ENCODE data around the gene HS2ST1.
A peak's percentile ranks its signal among the peaks of the same experiment; 100 is the strongest.
"Not testable (repeated sequence)": the region's sequence is repeated elsewhere in the genome, so short reads cannot be mapped to it uniquely, and the experiment has no call there.

The HS2ST1 gene

DNA sequence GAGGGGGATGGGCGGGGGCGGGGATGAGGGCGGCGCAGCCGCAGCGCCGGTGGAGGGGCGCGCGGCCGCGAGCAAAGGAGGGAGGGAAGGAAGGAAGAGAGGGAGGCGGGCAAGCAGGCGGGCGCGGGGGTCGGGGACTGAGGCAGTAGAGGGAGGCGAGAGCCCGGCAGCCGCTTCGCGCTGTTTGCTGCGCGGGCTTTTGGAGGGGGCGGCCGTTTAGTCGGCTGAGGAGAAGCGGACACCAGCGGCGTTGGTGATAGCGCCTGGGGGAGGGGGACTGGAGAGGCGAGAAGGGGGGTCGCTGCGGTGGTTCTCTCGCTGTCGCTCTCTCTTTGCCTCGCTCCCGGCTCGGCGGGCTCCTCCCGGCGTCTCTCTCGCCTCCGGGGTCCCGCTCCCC is at the start of gene HS2ST1:
HS2ST1 (plus strand) TSS at position 35 of the 397 bp plus-strand sequence.
- no peak for DNase-seq (ENCODE audit: low read depth, low spot score)

DNA sequence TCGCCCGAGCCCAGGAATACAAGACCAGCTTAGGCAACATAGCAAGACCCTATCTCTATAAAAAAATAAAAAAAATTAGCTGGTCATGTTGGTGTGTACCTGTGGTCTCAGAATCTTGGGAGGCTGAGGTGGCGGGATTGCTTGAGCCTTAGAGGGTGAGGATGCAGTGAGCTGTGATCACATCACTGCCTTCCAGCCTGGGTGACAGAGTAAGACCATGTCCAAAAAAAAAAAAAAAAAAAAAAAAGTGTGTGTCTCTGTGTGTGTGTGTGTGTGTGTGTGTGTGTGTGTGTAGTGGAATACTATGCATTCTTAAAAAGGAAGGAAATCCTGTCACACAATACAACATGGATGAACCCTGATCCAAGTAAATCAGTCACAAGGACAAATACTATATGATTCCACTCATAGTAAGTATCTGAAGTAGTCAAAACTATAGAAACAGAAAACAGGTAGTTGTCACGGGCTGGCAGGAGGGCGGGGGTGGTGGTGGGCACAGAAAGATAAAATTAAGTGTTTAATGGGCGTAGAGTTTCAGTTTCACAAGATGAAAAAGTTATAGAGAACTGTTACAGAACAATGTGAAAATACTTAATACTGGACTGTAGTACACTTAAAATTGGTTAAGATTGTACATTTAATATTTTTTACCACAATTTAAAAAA is 48.3 kb upstream of the HS2ST1 start:
- DNase-seq (ENCODE audit: low read depth, low spot score) = no peak

DNA sequence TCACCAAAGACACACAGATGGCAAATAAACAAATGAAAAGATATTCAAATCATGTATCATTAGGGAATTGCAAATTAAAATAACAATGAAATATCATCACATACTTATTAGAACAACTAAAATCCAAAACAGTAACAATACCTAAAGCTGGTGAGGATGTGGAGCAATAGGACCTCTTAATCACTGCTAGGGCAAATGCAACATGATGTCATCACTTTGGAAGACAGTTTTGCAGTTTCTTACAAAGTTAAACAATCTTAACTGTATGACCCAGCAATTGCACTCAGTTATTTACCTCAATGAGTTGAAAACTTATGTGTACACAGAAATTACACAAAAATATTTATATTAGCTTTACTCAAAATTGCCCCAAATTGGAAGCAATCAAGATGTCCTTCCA is 47.8 kb upstream of the HS2ST1 start:
- DNase-seq (ENCODE audit: low read depth, low spot score) = no peak

DNA sequence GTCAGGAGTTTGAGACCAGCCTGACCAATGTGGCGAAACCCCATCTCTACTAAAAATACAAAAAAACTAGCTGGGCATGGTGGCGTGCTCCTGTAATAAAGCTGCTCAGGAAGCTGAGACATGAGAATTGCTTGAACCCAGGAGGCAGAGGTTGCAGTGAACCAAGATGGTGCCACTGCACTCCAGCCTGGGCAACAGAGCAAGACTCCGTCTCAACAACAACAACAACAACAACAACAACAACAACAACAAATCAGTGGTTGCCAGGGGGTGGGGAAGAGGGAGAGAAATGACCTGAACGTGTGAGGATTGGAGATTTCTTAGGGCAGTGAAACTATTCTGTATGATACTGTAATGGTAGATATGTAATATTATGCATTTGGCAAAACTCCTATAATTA is 47.2 kb upstream of the HS2ST1 start:
- DNase-seq (ENCODE audit: low read depth, low spot score) = not testable (repeated sequence)

DNA sequence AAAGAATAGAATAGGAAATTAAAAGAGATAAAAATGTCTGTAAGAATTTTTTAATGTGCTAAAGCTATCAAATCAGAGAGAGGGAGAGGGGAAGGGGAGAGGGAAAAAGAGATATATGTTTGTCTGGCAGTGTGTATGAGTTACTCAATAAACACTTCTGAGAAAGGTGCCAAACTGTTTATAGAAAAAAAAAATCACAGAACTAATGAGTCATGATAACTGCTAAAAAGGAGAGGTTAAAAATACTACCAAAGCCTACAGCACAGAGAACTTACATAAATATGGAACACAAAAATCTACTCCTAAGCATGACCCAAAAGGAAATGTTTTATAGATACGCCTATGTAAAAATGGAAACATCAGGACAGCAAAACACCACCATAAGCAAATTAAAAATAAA is 46.0 kb upstream of the HS2ST1 start:
- DNase-seq (ENCODE audit: low read depth, low spot score) = no peak

DNA sequence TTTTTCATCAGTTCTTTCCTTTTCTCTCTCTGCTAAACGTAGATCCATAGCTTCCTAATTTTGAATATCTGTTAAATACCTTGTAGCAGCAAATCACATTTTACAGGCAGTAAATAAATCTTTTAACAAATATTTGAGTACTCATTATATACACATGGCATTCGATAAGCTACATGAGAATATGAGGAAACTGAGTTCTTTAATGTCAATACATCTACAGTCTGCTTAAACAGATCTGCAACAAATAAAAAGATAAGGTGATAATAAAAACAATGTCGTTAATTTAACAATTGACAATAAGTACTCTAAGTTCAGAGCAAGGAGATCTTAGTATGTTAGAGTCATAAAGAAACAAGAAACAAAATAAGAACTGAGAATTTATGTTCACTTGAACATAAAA is 43.4 kb upstream of the HS2ST1 start:
- DNase-seq (ENCODE audit: low read depth, low spot score) = no peak

DNA sequence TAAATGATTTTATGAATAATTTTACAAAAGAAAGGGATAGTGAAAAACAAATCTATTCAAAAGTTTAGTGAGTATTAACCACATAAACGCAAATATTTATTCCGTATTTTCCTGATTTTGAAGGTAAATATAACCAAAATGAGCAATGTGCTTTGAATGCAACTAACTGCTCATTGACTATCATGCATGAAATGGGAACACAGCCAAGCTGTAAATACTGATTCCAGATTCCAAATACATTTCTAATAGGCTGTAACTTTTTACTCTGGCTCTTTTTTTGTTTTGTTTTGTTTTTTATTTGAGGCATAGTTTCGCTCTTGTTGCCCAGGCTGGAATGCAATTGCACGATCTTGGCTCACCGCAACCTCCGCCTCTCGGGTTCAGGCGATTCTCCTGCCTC is 42.3 kb upstream of the HS2ST1 start:
- no peak for DNase-seq (ENCODE audit: low read depth, low spot score)

DNA sequence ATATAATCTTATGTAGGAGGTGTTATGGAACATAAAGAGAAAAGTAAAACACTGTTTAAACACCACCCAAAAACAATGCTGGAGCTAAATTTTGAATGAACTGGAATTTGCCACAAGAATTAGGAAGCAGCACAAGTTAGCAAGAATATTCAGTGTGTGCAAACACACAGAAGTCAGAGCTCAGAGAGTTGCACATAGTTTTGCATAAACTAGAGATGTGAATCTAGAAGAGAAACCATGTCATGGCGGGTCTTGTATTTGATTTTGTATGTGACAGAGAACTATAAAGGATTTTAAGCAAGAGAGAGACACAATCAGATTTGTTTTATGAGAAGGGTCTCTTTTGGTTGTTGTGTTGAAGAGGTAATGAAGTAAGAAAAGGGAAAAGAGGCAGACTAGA is 38.7 kb upstream of the HS2ST1 start:
- DNase-seq (ENCODE audit: low read depth, low spot score) = no peak

DNA sequence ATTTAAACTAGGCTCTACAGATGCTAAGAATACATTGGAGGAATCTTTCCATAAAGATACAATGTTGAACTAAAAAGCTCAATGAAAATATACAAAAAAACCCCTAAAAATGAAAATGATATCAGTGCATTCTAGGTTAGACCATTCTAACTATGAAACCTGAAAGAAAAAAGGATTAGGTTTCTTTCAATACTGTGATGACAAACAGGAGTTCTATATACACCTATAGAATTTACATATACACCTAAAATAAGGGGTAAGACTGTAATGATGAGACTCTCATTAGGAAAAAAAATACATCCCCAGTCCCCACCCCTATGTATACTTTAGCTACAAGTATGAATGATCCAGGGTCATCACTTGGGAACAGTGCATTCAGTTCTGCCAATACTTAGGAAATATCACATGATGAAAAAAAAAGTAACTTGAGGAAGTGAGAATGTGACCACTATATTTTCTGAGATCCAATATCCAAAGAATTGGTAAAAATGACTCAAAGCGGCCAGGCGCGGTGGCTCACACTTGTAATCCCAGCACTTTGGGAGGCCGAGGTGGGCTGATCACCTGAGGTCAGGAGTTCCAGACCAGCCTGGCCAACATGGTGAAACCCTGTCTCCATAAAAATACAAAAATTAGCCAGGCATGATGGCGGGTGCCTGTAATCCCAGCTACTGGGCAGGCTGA is 26.8 kb upstream of the HS2ST1 start:
- DNase-seq (ENCODE audit: low read depth, low spot score) = no peak

DNA sequence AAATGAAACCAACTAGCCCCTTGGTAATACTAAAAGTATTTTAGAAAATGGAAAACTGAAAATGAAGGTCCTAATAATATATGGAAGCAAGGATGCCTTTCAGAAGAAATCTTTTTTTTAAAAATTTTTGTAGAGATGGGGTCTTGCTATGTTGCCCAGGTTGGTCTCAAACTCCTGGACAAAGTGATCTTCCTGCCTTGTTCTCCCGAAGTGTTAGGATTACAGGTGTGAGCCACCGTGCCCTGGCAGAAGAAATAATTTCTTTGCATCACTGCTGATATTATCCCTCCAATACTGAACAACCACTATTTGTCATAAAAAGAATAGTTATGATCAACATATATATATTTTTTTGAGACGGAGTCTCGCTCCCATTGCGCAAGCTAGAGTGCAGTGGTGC is 26.1 kb upstream of the HS2ST1 start:
- DNase-seq (ENCODE audit: low read depth, low spot score) = no peak

DNA sequence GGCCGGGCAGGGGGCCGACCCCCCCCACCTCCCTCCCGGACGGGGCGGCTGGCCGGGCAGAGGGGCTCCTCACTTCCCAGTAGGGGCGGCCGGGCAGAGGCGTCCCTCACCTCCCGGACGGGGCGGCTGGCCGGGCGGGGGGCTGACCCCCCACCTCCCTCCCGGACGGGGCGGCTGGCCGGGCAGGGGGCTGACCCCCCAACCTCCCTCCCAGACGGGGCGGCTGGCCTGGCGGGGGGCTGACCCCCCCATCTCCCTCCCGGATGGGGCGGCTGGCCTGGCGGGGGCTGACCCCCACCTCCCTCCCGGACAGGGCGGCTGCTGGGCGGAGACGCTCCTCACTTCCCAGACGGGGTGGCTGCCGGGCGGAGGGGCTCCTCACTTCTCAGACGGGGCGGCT is 15.0 kb upstream of the HS2ST1 start:
- not testable (repeated sequence) for DNase-seq (ENCODE audit: low read depth, low spot score)

DNA sequence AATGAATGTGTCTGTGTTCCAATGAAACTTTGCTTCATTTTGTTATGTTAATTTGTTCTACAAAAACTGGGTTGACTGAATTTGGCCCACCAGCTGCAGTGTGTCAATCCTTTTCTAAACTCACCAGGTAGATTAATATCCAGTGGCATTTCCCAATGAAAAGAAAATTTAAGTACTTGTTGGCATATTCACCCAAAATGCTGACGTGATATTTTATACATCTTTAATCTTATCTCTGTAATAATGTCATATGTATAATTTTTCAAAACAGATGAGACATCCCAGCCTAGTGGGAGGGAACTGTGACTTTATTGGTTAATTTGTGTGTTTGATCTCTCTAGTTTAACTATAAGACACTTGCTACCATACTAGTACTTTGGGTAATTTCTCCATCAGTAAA is 8.6 kb upstream of the HS2ST1 start:
- no peak for DNase-seq (ENCODE audit: low read depth, low spot score)

DNA sequence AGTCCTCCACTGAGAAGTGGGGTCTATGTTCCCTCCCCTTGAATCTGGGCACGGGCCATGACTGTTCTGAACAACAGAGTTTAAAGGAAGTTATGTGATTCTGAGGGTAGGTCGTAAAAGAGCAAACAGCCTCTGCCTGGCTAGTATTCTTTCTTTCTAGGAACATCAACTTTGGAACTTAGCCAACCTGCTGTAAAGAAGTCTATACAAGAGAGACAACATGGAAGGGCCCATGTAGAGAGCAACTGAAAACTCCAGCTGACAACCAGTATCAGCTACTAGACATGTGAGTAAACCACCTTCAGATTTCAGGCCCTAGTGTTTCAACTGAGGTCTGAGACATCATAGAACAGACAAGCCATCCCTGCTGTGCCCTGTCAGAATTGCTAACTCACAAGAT is 8.0 kb upstream of the HS2ST1 start:
- DNase-seq (ENCODE audit: low read depth, low spot score) = no peak

DNA sequence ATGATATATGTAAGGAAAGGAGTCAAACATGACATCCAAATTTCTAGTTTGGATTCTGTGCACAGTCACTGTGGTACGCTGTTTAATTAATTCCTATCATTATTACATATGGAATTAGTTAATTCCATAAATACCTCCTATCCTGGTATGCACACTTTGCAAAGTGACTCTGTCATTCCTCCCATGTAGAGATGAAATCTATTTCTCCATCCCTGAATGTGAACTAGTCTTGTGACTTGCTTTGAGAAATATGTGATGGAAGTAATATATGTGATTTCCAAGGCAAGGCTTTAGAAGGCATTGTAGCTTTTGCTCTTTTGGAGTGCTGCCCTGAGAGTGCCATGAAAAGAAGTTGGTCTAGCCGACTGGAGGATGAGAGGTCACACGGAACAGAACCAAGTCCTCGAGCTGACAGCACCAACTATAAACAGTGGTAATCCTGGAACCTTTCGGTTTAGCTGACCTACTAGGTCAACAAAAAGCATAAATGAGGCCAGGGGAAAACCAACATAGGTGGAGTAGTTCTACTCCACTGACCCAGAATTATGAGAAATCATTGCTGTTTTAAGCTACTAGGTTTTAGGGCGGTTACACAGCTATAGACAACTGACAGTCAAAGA is 2.0 kb upstream of the HS2ST1 start:
- DNase-seq (ENCODE audit: low read depth, low spot score) = no peak

DNA sequence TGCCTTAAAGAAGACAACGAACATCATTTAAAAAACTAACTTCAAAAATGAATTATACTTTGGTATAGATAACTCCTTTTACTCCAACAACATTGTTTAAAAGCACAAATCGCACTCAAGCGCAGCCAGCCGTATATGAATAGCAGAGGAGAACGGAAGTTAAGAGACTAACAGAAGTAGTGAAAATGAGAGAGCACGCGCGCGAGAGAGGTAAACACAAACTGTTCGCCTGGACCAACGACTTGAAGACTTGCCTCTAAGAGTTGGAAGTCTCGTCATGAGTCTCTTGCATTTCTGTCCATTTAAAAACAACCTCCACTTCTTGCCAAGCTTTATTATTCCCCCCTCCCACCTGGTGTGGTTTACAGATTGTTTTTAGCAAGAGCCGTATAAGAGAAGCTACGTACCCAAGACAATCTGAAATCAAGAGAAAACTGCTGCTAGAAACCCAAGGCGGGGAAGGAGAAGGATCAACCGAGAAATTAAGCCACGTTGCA is 988 bp upstream of the HS2ST1 start:
- DNase-seq (ENCODE audit: low read depth, low spot score) = peak; percentile 7

DNA sequence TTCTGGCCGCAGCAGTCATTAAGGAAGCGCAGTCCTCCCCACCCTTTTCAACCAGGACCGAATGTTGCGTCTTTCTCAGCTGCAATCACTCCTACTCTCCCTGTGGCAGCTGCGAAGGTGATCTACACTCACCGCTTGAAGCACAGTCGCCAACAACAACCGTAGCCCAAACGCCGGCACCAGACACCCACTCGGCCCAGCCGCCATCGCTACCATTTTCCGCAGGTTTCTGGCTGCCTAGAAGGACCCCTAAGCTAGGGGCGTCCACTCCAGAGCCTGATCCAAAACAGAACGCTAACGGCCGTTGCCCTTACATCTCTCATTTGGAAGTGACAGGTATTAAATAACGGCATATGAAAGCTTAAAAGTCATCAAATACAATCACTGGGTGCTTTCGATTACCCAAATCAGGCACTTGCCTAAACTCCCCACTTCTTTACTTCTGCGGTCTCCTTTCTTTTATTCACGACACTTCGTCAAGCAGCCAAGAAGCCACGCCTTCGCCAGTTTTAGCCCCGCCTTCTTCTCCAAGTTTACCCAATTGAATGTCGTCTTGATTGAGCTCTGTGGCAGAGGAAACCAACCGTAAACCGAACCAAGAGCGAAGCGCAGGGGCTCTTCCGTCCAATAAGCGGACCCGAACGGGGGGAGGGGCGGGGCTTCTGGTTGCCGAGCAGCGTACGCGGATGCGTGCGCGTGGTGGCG is 387 bp upstream of the HS2ST1 start, which contains the start of gene SELENOF:
SELENOF (minus strand) TSS at position 231 of the 705 bp plus-strand sequence; CDS start at position 216, 15 bp downstream.
- peak; percentile 100 for DNase-seq (ENCODE audit: low read depth, low spot score)

DNA sequence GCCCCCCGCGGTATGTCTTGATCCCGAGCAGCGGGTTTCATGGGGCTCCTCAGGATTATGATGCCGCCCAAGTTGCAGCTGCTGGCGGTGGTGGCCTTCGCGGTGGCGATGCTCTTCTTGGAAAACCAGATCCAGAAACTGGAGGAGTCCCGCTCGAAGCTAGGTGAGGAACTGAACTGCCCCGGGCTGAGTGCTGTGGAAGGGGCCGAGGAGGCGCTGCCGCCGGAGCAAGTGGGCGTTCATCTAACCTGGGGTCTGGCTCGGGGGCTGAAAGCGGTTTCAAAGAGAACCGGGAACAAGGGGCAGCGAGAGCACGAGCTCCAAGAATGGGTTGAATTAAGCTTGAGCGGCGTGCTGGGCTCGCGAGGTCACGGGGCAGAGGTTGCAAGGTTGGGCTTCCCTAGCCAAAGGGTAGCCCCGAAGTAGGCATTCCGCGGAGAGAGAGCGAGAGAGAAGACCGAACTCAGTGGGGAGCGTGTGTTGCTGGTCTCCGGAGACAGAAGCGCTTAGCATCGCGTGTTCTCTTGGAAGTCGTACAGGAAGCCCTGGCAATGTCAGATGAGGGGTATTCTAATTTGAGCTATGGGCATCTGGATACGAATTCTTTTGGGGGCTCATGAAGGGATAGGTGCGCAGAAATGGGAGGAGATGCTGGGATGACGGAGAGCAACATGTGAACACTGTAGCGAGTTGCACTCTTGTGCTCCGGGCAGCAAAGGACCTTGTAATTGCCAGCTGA is 732 bp downstream of the HS2ST1 start:
- DNase-seq (ENCODE audit: low read depth, low spot score) = peak; percentile 10

DNA sequence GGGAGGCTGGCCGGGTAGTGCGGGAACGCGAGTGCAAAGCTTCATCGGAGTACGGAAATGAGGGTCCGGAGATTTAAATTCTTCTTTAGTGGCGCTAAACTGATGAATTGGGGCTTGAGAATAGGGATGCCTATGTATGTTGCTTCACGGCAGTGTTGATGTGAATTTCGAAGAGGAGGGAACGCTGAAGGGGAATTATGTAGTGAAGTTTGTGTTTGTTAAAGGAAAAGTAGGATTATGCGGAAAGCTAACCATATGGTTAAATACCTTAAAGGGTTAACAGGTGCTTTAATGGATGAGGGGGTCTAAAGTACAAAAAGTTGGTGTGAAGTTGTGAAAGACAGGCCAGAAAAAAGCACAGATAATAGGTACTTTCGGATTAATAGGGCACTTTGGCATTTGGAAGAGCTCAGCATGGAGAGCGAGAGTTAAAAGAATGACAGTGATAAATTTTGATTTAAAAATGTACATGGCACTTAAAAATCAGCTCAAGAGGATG is 1.4 kb downstream of the HS2ST1 start:
- DNase-seq (ENCODE audit: low read depth, low spot score) = no peak

DNA sequence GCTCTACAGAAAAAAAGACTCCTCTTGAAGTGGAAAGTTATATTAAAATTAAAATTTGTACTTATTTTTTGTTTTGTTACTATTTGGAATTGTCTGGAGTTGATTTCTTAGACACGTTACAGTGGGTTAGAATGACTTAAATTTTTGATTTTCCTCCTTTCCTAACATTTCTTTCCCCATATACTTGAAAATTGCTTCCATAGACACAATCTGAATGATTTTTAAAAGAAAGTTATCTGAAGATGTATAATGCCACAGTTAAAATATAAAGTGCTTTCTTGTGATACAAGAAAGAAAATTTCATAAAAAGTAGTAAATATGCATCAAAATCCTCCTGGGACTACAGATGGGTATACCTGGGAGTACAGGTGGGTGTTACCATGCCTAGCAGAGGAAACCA is 2.3 kb downstream of the HS2ST1 start:
- no peak for DNase-seq (ENCODE audit: low read depth, low spot score)

DNA sequence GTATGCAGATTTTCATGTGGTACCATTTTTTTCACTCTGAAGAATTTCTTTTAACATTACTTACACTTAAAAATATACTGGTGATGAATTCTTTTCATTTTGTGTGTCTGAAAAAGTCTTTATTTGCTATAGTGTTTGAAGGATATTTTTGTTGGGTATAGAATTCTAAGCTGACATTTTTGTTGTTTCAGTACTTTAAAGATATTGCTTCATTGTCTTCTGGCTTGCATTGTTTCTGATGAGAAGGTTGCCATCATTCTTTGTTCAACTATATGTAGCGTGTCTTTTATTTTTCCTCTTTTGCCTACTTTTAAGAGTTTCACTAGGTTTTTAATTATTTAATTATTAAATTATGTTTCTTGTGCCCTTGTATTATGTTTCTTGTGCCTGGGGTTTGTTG is 8.0 kb downstream of the HS2ST1 start:
- no peak for DNase-seq (ENCODE audit: low read depth, low spot score)

DNA sequence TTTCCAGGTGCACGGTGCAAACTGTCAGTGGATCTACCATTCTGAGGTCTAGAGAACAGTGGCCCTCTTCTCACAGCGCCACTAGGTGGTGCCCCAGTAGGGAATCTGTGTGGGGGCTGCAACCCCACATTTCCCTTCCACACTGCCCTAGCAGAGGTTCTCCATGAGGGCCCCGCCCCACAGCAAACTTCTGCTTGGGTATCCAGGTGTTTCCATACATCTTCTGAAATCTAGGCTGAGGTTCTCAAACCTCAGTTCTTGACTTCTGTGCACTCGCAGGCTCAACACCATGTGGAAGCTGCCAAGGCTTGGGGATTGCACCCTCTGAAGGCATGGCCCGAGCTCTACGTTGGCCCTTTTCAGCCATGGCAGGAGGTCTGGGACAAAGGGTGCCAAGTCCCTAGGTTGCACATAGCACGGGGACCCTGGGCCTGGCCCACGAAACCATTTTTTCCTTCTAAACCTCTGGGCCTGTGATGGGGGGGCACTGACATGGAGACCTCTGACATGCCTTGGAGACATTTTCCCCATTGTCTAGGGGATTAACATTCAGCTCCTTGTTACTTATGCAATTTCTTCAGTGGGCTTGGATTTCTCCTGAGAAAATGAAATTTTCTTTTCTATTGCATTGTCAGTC is 10.0 kb downstream of the HS2ST1 start:
- no peak for DNase-seq (ENCODE audit: low read depth, low spot score)

All from smooth muscle cell of the brain vasculature (primary cell).